ENCODE data around the gene ZNF267. TPM values are rescaled to one million over a fixed set of nuclear protein-coding genes. Genes with fewer than 3 reads are reported as not detected.
A peak's percentile ranks its signal among the peaks of the same experiment; 100 is the strongest.
"Not testable (repeated sequence)": the region's sequence is repeated elsewhere in the genome, so short reads cannot be mapped to it uniquely, and the experiment has no call there.

The ZNF267 gene
- total RNA-seq, result 10 to 100 TPM; 45.0 to 56.6 (median 52.8) TPM
- 46.2 TPM for total RNA-seq (2013)

DNA sequence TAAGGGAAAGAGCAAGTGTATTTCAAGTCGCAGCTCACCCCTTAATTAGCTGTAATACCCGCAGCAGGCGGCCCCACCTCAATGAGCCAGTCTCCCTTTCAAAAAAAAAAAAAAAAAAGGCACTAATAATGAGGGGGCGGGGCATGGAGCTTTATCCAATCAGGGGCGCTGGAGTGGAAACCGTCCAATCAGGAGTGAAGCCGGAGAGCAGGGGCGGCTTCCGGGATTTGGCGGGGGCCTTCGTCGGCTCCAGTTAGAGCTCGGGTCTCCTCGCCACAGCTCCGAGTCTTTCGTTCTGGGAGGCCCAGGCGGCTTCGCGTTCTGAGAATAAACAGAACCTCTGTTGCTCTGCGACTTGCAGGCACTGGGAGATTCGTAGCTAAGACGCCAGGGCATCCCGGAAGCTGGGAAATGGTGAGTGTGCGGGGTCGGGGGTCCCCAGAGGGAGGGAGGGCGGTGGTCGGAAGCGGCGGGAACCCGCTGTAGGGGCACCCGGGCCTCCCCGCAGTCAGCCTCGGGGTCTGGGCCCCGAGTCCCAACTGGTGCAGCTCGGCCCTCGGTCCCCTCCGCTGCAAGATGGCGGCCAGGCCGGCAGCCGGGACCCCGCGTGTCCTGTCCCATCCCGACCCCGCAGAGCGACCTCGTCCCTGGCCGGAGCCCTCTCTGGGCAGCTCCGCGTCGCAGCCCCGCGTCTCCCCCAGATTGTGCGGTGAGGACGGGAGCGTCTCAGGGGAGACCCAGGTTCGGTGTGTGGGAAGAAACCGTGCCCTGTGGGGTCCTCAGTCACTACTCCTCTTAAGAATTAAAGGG, at the start of gene ZNF267:
Gene ZNF267, plus strand, starts transcription at position 252 of the 810 bp plus-strand sequence. Its CDS starts 160 bp downstream, at position 412.
- DNase-seq, result peak; percentile 90 to 96
- ATAC-seq, result peak; percentile 75 to 90 (median 88)
- Mint-ChIP-seq H3K4me1 (peaks cover 60 to 61% of the 10 kb centered on the region in 2 donors), H3K27me3 (ENCODE audit: low read depth in 2 of 2) (no peaks in the 10 kb centered on the region), H3K4me3 (peak within 1 kb of the TSS; percentile 96), H3K9me3 (no peaks in the 10 kb centered on the region), H3K36me3 (no peaks in the 10 kb centered on the region), H3K27ac (peak within 1 kb of the TSS; percentile 92 to 94)
- H3K27me3 ChIP-seq (ENCODE audit: control insufficient read depth, insufficient read depth, low read length), result no peaks in the 10 kb centered on the region
- H3K4me1 ChIP-seq (ENCODE audit: control insufficient read depth, insufficient read depth, low read length), result peaks cover 55% of the 10 kb centered on the region
- peak within 1 kb of the TSS; percentile 95 for H3K27ac ChIP-seq (ENCODE audit: low read length)
- peaks cover 8% of the 10 kb centered on the region for H3K36me3 ChIP-seq (ENCODE audit: control insufficient read depth, insufficient read depth, low read length)
- intact Hi-C loops (cut with micrococcal nuclease), result loop anchor here (5.0 to 10.0 kb wide), 3 partner anchors 91 to 416 kb away; partner anchors contain the start of genes ARMC5 and RUSF1
- H3K4me3 ChIP-seq (ENCODE audit: low read length), result peak within 1 kb of the TSS; percentile 97
- H3K9me3 ChIP-seq (ENCODE audit: control insufficient read depth, insufficient read depth, low read length), result no peaks in the 10 kb centered on the region
- no peak for TF ChIP-seq CTCF (IDR thresholded peaks at IDR 0.05)
- WGBS (ENCODE audit: insufficient coverage), result 0% methylated on average over 54 of the region's 57 CpGs

DNA sequence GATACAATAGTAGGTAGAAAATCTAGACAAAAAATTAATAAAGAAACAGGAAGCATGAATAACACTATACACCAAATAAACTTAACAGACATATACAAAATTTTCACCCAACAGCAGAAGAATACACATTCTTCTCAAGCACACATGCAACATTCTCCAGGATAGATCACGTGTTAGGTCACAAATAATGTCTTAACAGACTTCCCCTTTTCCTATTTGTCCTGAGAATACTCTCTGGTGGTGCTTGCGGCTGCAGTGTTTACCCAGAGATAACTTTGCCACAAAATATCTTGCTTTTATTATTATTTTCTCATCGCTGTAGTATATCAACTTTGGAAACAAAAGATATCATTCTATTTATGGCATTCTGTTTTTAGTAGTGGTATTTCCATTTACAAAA, 40.6 kb upstream of the ZNF267 start:
- no peak overlapping the region for H3K27ac Mint-ChIP-seq
- WGBS (ENCODE audit: insufficient coverage), result 30% methylated on average over 2 of the region's 3 CpGs

GRCh38 chr16:31836396-31836795, 37.2 kb upstream of the ZNF267 start:
- H3K9me3 Mint-ChIP-seq; intact Hi-C loops (cut with micrococcal nuclease); H3K27ac ChIP-seq (ENCODE audit: low read length); H3K36me3 Mint-ChIP-seq; H3K9me3 ChIP-seq (ENCODE audit: control insufficient read depth, insufficient read depth, low read length); H3K27ac Mint-ChIP-seq; H3K4me3 ChIP-seq (ENCODE audit: low read length); ATAC-seq; H3K27me3 ChIP-seq (ENCODE audit: control insufficient read depth, insufficient read depth, low read length); H3K36me3 ChIP-seq (ENCODE audit: control insufficient read depth, insufficient read depth, low read length); H3K4me1 Mint-ChIP-seq; H3K4me1 ChIP-seq (ENCODE audit: control insufficient read depth, insufficient read depth, low read length); DNase-seq; H3K4me3 Mint-ChIP-seq: not testable (repeated sequence)
- 93% methylated on average over 16 of the region's 31 CpGs for WGBS (ENCODE audit: insufficient coverage)
- H3K27me3 Mint-ChIP-seq (ENCODE audit: low read depth in 2 of 2), result peaks cover 4 to 15% of the 10 kb centered on the region in 2 donors

More for the DNA sequence above, 40.6 kb upstream of the ZNF267 start:
- no peaks in the 10 kb centered on the region for H3K4me1 ChIP-seq (ENCODE audit: control insufficient read depth, insufficient read depth, low read length)
- H3K27ac ChIP-seq (ENCODE audit: low read length), result no peak overlapping the region
- H3K36me3 Mint-ChIP-seq, result peaks cover 7% of the 10 kb centered on the region
- ATAC-seq, result no peak
- no peaks in the 10 kb centered on the region for H3K9me3 ChIP-seq (ENCODE audit: control insufficient read depth, insufficient read depth, low read length)
- no peaks in the 10 kb centered on the region for H3K36me3 ChIP-seq (ENCODE audit: control insufficient read depth, insufficient read depth, low read length)
- intact Hi-C loops (cut with micrococcal nuclease), result no loop called here
- no peaks in the 10 kb centered on the region for H3K27me3 ChIP-seq (ENCODE audit: control insufficient read depth, insufficient read depth, low read length)
- no peak for DNase-seq
- peaks cover 0 to 2% of the 10 kb centered on the region in 2 donors for H3K9me3 Mint-ChIP-seq
- H3K4me3 ChIP-seq (ENCODE audit: low read length), result no peak overlapping the region
- H3K4me1 Mint-ChIP-seq, result no peaks in the 10 kb centered on the region
- no peaks in the 10 kb centered on the region for H3K27me3 Mint-ChIP-seq (ENCODE audit: low read depth in 2 of 2)
- no peak for TF ChIP-seq CTCF (IDR thresholded peaks at IDR 0.05)
- no peak overlapping the region for H3K4me3 Mint-ChIP-seq

DNA sequence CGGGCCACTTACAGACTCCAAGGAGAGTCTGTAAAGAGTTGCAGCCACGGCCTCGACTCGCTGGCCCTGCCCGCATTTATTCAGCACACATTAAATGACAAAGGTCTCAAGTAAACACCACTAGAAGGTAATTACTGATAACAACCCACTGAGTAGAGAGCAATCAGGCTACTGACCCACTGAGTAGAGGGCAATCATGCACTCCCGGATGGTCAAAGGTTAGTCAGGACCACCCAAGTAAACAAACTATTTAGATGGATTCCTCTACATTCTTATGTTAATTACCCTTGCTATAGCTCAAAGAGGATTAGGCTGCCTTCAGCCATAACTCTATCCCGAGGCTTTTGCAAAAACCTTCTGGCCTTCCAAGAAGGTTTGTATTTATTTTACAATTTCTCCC, 30.7 kb upstream of the ZNF267 start:
- TF ChIP-seq CTCF (IDR thresholded peaks at IDR 0.05), result no peak
- Histone ChIP-seq H3K27ac (ENCODE audit: low read length) (no peak overlapping the region), H3K4me3 (ENCODE audit: low read length) (no peak overlapping the region), H3K27me3 (ENCODE audit: control insufficient read depth, insufficient read depth, low read length) (peaks cover 2% of the 10 kb centered on the region), H3K36me3 (ENCODE audit: control insufficient read depth, insufficient read depth, low read length) (no peaks in the 10 kb centered on the region), H3K4me1 (ENCODE audit: control insufficient read depth, insufficient read depth, low read length) (no peaks in the 10 kb centered on the region), H3K9me3 (ENCODE audit: control insufficient read depth, insufficient read depth, low read length) (peaks cover 10% of the 10 kb centered on the region)
- no peaks in the 10 kb centered on the region for H3K36me3 Mint-ChIP-seq
- H3K9me3 Mint-ChIP-seq, result peaks cover 3 to 9% of the 10 kb centered on the region in 2 donors
- no peak overlapping the region for H3K27ac Mint-ChIP-seq
- no peak for ATAC-seq
- intact Hi-C loops (cut with micrococcal nuclease), result no loop called here
- no peak overlapping the region for H3K4me3 Mint-ChIP-seq
- no peak for DNase-seq
- H3K4me1 Mint-ChIP-seq, result no peaks in the 10 kb centered on the region
- peaks cover 17 to 33% of the 10 kb centered on the region in 2 donors for H3K27me3 Mint-ChIP-seq (ENCODE audit: low read depth in 2 of 2)
- WGBS (ENCODE audit: insufficient coverage), result 77% methylated on average over 7 of the region's 7 CpGs

- H3K27ac ChIP-seq (ENCODE audit: low read length); H3K4me3 ChIP-seq (ENCODE audit: low read length); H3K27me3 ChIP-seq (ENCODE audit: control insufficient read depth, insufficient read depth, low read length); H3K4me3 Mint-ChIP-seq; ATAC-seq; H3K27ac Mint-ChIP-seq; H3K36me3 ChIP-seq (ENCODE audit: control insufficient read depth, insufficient read depth, low read length); intact Hi-C loops (cut with micrococcal nuclease); H3K4me1 ChIP-seq (ENCODE audit: control insufficient read depth, insufficient read depth, low read length); H3K4me1 Mint-ChIP-seq; DNase-seq: not testable (repeated sequence)
- Mint-ChIP-seq H3K9me3 (peaks cover 7 to 18% of the 10 kb centered on the region in 2 donors), H3K27me3 (ENCODE audit: low read depth in 2 of 2) (peaks cover 8 to 19% of the 10 kb centered on the region in 2 donors), H3K36me3 (peaks cover 17% of the 10 kb centered on the region)
- H3K9me3 ChIP-seq (ENCODE audit: control insufficient read depth, insufficient read depth, low read length), result peaks cover 25% of the 10 kb centered on the region
- WGBS (ENCODE audit: insufficient coverage), result 88% methylated on average over 2 of the region's 2 CpGs
Measured at GRCh38 chr16:31848572-31848971, 25.0 kb upstream of the ZNF267 start.
